Ovary (tissue), 9 donors: ENCODE measurements around the gene GRN. TPM values are rescaled to one million over a fixed set of nuclear protein-coding genes. Genes with fewer than 3 reads are reported as not detected.

Source experiments
- DNase-seq, 5 donors: peaks; one replicate each; pipeline ENCODE4 v3.0.0-alpha.2; 2019 to 2020
- H3K27ac ChIP-seq, 2 donors: fragments of 200-600 bp; one replicate each; pipeline versions ENCODE4 v1.5.1 to v1.8.0; 2019 to 2022
- H3K27me3 ChIP-seq: fragments of 200-600 bp; one replicate; pipeline ENCODE4 v1.8.0; 2022
- H3K36me3 ChIP-seq: fragments of 200-600 bp; sonication (generic); one replicate; pipeline ENCODE4 v1.5.1; 2019
- H3K4me1 ChIP-seq: one replicate; pipeline ENCODE4 v1.8.1; 2013; ENCODE audit warnings: mild to moderate bottlenecking, moderate library complexity; ENCODE audit not compliant: insufficient read depth
- H3K4me3 ChIP-seq: fragments of 200-600 bp; sonication (generic); one replicate; pipeline ENCODE4 v1.5.1; 2017
- H3K9me3 ChIP-seq, 2 donors: fragments of 200-600 bp in 1 of 2; sonication (generic) in 1 of 2; one replicate each; pipeline versions ENCODE4 v1.5.1 to v1.8.1; 2013 to 2019; ENCODE audit warnings: mild to moderate bottlenecking in 1 of 2, moderate library complexity in 1 of 2
- EP300 ChIP-seq: sonication (generic); formaldehyde crosslinking; IDR thresholded peaks from one replicate; pipeline ENCODE4 v1.6.1; 2017; ENCODE audit warnings: antibody characterized with exemption
- POLR2A ChIP-seq: fragments of 450-650 bp; IDR thresholded peaks from one replicate; pipeline ENCODE4 v1.6.1; 2017; ENCODE audit warnings: antibody characterized with exemption, mild to moderate bottlenecking, moderate library complexity
- WGBS, 3 donors: extraction: QIAGEN DNeasy Blood & Tissue Kit in 1 of 3; methylation state at CpG; one replicate each; pipeline versions ENCODE4 v1.1.5 to v1.1.7; 2013 to 2017; 5-methylcytosine and 5-hydroxymethylcytosine counted together
- intact Hi-C, 4 donors: fragments of 100-400 bp; cut with DNase I; formaldehyde crosslinking; loops; one replicate each; pipeline versions ENCODE4 v1.11.0 to v1.15.1; 2022 to 2023
- polyA plus RNA-seq, 2 donors: library from polyadenylated mRNA; stranded (reverse); fragments of 200-250 nt in 1 of 2; fragments of 350-450 nt in 1 of 2; fragmentation: Illumina TruSeq in 1 of 2; extraction: RNeasy Lipid Tissue Mini Kit (QIAGEN cat#74804) in 1 of 2; gene quantifications; one replicate each; pipeline ENCODE4 v1.2.3, GENCODE V29; 2013 to 2014
- total RNA-seq, 7 donors: library from RNA; depleted of rRNA in 2 of 7; stranded (reverse); fragments of >200 nt in 2 of 7; fragmentation: NEBNext Ultra II Directional in 3 of 7; extraction: Animal tissue kit (Norgen Biotek cat#: 25700) in 3 of 7; gene quantifications; one replicate each; pipeline versions ENCODE4 v1.1.0 to v1.2.4, GENCODE V29; 2016 to 2023
- TF ChIP-seq, protein P1 (sequence below), 3 donors: fragments of 450-650 bp in 2 of 3; fragments of 200-600 bp in 1 of 3; IDR thresholded peaks; one replicate each; pipeline versions ENCODE4 v1.5.1 to v1.8.0; 2016 to 2022; ENCODE audit warnings: antibody characterized with exemption in 3 of 3, mild to moderate bottlenecking in 1 of 3
- donor health status: DM: no; HTN: no; CAD: no; lungs with moderate emphysema.
- donor health status: DM: no; HTN: no; CAD: no.
- donor health status: Bipolar disorder and iron deficiency.
- donor health status: DM: yes; HTN: yes; CAD: no.
- donor health status: DM: no; HTN: no; CAD: no.
- donor health status: DM: yes; HTN: yes; CAD: no.

The GRN gene
- total and polyA plus RNA-seq, 9 donors: 70.6 to 173 (median 88.2) TPM

DNA sequence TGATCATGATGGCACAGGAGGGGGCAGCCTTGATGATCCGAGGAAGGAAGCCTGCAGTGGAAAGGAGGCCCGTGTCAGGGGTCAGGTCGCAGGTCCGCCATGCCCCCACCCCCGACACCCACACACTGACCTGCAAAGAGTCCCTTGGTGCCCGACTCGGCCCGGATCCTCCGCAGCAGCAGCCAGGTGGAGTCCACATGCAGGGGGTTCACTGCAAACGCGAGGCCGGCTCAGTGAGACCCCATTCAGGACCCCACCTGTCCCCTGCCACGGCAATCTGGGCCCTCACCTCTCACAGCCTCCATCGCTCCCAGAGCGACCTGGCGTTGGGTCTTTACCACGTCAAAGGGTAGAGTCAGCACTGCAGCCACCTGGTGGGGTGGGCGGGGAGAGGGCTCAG is 25.0 kb upstream of the GRN start:
- Histone ChIP-seq H3K9me3 (no peaks in the 10 kb centered on the region), H3K36me3 (no peaks in the 10 kb centered on the region), H3K4me3 (no peak overlapping the region), H3K27ac (no peak overlapping the region), H3K27me3 (no peaks in the 10 kb centered on the region), H3K4me1 (peaks cover 7% of the 10 kb centered on the region)
- TF ChIP-seq POLR2A: no peak
- TF ChIP-seq, protein P1, sequence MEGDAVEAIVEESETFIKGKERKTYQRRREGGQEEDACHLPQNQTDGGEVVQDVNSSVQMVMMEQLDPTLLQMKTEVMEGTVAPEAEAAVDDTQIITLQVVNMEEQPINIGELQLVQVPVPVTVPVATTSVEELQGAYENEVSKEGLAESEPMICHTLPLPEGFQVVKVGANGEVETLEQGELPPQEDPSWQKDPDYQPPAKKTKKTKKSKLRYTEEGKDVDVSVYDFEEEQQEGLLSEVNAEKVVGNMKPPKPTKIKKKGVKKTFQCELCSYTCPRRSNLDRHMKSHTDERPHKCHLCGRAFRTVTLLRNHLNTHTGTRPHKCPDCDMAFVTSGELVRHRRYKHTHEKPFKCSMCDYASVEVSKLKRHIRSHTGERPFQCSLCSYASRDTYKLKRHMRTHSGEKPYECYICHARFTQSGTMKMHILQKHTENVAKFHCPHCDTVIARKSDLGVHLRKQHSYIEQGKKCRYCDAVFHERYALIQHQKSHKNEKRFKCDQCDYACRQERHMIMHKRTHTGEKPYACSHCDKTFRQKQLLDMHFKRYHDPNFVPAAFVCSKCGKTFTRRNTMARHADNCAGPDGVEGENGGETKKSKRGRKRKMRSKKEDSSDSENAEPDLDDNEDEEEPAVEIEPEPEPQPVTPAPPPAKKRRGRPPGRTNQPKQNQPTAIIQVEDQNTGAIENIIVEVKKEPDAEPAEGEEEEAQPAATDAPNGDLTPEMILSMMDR (IDR thresholded peaks at IDR 0.05): no peak
- no peak for TF ChIP-seq EP300
- DNase-seq: no peak
- WGBS, 3 donors: 77 to 81% (median 77%) methylated on average over 18 of the region's 18 CpGs
- intact Hi-C loops: loop anchor here in 2 of 4 donors (5.0 to 10.0 kb wide), 2 partner anchors 108 to 255 kb away; partner anchors contain the start of gene LSM12 (in 1 of the 2)

DNA sequence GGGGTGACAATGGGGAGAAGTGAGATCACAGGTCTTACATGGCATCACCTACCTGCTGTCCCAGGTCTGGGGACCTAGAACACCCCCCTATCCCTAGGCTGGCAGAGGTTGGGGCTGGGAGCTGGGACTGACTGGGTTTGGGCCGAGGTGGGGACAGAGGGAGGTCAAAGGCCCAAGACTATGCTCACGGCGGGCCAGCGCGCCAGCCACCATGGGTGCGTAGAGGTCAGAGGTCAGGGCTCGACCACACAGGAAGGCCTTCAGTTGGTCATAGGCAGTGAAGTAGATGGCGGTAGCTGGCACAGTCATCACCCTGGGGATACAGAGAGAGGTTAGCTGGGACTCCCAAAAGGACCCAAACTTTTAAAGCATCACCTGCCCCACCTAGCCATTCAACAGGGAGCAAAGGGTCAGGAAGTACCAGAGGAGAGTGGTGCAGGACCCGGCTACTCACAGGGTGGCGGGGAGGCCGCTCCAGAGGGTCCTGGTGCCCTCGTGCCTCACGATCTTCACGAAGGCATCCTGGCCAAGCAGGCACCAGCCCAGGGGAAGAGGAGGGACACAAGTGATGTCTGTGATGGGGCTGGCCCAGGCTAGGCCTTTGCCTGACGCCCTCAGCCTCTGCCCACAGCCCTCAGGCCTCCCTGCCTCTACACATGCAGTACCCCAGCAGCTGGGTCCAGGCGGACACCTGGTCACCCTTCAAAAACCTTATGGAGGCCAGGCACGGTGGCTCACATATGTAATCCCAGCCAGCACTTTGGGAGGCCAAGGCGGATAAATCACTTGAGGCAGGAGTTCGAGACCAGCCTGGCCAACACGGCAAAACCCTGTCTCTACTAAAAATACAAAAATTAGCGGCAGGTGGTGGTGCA is 23.6 kb upstream of the GRN start:
- Histone ChIP-seq H3K9me3 (no peaks in the 10 kb centered on the region), H3K27me3 (no peaks in the 10 kb centered on the region), H3K27ac (no peak overlapping the region), H3K36me3 (no peaks in the 10 kb centered on the region), H3K4me1 (peaks cover 7% of the 10 kb centered on the region), H3K4me3 (no peak overlapping the region)
- WGBS, 3 donors: 83 to 91% (median 85%) methylated on average over 20 to 21 of the region's 21 CpGs
- intact Hi-C loops: loop anchor here in 2 of 4 donors (5.0 to 10.0 kb wide), 2 partner anchors 109 to 257 kb away; partner anchors contain the start of gene LSM12 (in 1 of the 2)
- TF ChIP-seq POLR2A (no peak), EP300 (no peak)
- TF ChIP-seq, protein P1 (IDR thresholded peaks at IDR 0.05): no peak
- no peak for DNase-seq

DNA sequence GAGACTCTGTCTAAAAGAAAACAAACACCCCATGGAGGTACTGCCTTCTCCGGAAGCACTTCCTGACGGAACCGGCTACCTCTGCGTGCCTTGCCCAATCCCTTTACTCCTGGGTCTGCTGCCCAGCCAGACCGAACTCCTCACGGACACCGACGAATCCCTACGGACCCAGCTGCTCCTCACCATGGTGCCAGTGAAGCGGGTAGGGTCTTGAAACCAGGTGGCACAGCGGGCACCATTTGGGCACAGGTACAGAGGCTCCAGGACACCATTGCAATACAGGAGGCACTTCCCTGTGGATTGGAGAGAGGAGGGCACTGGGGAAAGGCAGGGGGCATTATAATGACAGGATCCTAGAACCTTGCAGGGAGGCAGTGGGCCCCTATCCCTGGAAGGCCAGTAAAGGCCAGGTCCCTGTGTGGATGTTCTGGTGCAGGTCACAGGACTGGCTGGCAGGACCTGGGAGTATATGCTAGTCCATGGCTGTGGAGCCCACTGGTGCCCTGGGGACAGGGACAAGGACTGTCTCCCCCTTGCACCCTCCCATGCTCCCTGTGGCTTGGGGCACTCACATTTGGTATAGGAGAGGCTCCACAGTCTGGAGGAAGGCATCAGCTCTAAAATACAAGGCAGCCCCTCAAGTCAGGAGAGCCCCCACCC is 22.7 kb upstream of the GRN start:
- WGBS, 3 donors: 89 to 94% (median 89%) methylated on average over 11 of the region's 11 CpGs
- no peak overlapping the region for H3K27ac ChIP-seq
- H3K4me1 ChIP-seq: peaks cover 7% of the 10 kb centered on the region
- no peaks in the 10 kb centered on the region for H3K9me3 ChIP-seq
- TF ChIP-seq POLR2A (no peak), EP300 (no peak)
- TF ChIP-seq, protein P1 (IDR thresholded peaks at IDR 0.05): no peak
- H3K4me3 ChIP-seq: no peak overlapping the region
- intact Hi-C loops: loop anchor here in 2 of 4 donors (5.0 to 10.0 kb wide), 2 partner anchors 110 to 258 kb away; partner anchors contain the start of gene LSM12 (in 1 of the 2)
- no peak for DNase-seq
- H3K27me3 ChIP-seq: no peaks in the 10 kb centered on the region
- no peaks in the 10 kb centered on the region for H3K36me3 ChIP-seq

DNA sequence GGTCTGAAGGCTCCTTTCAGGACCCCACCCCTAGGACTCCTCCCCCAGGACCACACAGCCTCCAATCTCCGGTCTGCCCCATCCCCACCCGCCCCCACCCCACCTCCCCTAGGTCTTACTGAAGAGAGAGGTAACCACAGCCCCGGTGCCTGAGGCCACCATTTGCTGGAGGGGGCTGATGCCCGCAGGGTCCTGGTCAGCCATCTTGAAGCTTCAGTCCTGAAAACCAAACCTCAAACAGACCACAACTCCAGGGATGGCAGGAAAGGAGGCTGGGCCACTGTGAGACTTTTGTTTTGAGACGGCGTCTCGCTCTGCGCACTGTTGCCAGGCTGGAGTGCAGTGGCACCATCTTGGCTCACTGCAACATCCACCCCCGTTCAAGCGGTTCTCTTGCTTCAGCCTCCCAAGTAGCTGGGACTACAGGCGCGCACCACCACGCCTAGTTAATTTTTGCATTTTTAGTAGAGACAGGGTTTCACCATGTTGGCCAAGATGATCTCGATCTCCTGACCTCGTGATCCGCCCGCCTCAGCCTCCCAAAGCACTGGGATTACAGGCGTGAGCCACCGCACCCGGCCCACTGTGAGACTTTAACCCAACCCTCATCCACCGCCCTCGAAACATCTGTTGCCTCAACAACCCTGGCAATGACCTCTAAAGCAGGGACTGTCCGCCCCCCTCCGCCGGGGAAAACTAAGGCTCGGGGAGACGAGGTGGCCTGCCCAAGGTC is 21.6 kb upstream of the GRN start:
- H3K27me3 ChIP-seq: no peaks in the 10 kb centered on the region
- no peaks in the 10 kb centered on the region for H3K9me3 ChIP-seq
- intact Hi-C loops: loop anchor here (2.0 to 10.0 kb wide), 4 partner anchors 103 to 259 kb away; partner anchors contain the start of genes LSM12 (in 1 of the 4) and UBTF (in 1 of the 4)
- H3K36me3 ChIP-seq: no peaks in the 10 kb centered on the region
- TF ChIP-seq POLR2A: no peak
- no peak for TF ChIP-seq EP300
- TF ChIP-seq, protein P1 (IDR thresholded peaks at IDR 0.05): no peak
- peak overlapping the region; percentile 67 for H3K4me3 ChIP-seq
- peak overlapping the region in 1 of 2 donors; percentile 61 for H3K27ac ChIP-seq
- peaks cover 7% of the 10 kb centered on the region for H3K4me1 ChIP-seq
- DNase-seq: no peak
- 47 to 53% (median 49%) methylated on average over 26 to 27 of the region's 27 CpGs for WGBS, 3 donors
